ENCODE results near the gene NDP. TPM values are rescaled to one million over a fixed set of nuclear protein-coding genes. Genes with fewer than 3 reads are reported as not detected.

NDP gene
- total RNA-seq, 6 experiments from 2014 or later: not detected

DNA sequence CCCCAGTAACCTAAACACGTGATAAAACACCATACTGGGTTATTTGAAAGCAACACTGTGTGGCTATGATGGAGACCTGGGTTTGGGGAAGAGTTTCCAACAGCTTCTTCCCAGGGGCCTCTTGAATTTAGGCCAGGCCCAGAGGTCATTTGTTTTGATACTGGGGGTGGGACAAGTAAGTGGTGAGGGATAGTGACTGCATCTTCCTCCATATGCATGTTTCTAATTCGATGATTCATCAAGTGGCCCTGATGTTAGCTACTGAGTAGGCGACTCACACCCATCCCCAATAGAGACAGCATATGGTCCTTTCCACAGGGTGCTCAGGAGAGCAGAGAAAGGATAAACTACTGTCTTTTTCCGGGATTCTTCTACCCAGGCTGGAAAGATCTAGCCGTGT lies 2.7 kb downstream of the NDP start:
- H3K4me1 ChIP-seq: peaks cover 0 to 4% (median 0%) of the 10 kb centered on the region in 4 donors
- ATAC-seq (no peak), DNase-seq (no peak)
- intact Hi-C loops (cut with DNase I): no loop called here
- WGBS (ENCODE audit: insufficient coverage, low coverage, low lambda C conversion rate, missing lambda C conversion rate): 60% methylated on average over 4 of the region's 5 CpGs
- TF ChIP-seq, protein P1, sequence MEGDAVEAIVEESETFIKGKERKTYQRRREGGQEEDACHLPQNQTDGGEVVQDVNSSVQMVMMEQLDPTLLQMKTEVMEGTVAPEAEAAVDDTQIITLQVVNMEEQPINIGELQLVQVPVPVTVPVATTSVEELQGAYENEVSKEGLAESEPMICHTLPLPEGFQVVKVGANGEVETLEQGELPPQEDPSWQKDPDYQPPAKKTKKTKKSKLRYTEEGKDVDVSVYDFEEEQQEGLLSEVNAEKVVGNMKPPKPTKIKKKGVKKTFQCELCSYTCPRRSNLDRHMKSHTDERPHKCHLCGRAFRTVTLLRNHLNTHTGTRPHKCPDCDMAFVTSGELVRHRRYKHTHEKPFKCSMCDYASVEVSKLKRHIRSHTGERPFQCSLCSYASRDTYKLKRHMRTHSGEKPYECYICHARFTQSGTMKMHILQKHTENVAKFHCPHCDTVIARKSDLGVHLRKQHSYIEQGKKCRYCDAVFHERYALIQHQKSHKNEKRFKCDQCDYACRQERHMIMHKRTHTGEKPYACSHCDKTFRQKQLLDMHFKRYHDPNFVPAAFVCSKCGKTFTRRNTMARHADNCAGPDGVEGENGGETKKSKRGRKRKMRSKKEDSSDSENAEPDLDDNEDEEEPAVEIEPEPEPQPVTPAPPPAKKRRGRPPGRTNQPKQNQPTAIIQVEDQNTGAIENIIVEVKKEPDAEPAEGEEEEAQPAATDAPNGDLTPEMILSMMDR (IDR thresholded peaks at IDR 0.05): no peak
- no peak for TF ChIP-seq POLR2A (IDR thresholded peaks at IDR 0.05)
- peaks cover 4 to 15% of the 10 kb centered on the region in 2 donors for H3K27me3 ChIP-seq
- no peak overlapping the region for H3K4me3 ChIP-seq
- no peak overlapping the region for H3K27ac ChIP-seq
- no peaks in the 10 kb centered on the region for H3K36me3 ChIP-seq
- no peaks in the 10 kb centered on the region for H3K9me3 ChIP-seq

GRCh38 chrX:43969504-43970501 lies 3.4 kb downstream of the NDP start:
- DNase-seq: no peak
- H3K27ac ChIP-seq: no peak overlapping the region
- 55% methylated on average over 7 of the region's 19 CpGs for WGBS (ENCODE audit: insufficient coverage, low coverage, low lambda C conversion rate, missing lambda C conversion rate)
- intact Hi-C loops (cut with DNase I): no loop called here
- peaks cover 0 to 4% (median 0%) of the 10 kb centered on the region in 4 donors for H3K4me1 ChIP-seq
- TF ChIP-seq POLR2A (IDR thresholded peaks at IDR 0.05): no peak
- TF ChIP-seq, protein P1 (IDR thresholded peaks at IDR 0.05): no peak
- peaks cover 4 to 22% of the 10 kb centered on the region in 2 donors for H3K27me3 ChIP-seq
- H3K4me3 ChIP-seq: no peak overlapping the region
- ATAC-seq: no peak
- no peaks in the 10 kb centered on the region for H3K36me3 ChIP-seq
- H3K9me3 ChIP-seq: no peaks in the 10 kb centered on the region

DNA sequence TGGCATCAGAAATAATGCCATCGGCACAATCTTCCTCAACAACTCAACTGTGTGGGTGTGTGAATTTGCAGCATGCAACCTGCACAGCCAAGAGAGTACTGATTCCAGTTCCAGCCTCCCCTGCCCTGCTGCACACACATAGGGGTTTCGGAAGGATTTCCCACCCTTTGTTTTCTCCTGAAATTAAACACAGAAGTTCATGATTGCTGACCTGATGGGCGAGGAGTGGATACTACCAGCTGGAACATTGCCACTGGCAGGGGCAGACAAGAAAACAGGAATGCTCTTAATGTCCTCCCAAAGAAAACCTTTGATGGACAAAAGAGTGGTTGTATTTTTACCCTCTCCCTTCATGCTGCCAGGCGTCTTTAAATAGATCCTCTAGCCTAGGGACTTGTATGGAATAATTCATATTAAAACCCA lies 4.8 kb downstream of the NDP start:
- Histone ChIP-seq H3K4me1 (peaks cover 0 to under 1% (median 0%) of the 10 kb centered on the region in 4 donors), H3K9me3 (no peaks in the 10 kb centered on the region), H3K27ac (no peak overlapping the region), H3K36me3 (no peaks in the 10 kb centered on the region), H3K4me3 (no peak overlapping the region), H3K27me3 (peaks cover 4 to 14% of the 10 kb centered on the region in 2 donors)
- intact Hi-C loops (cut with DNase I): no loop called here
- WGBS (ENCODE audit: insufficient coverage, low coverage, low lambda C conversion rate, missing lambda C conversion rate): 38% methylated on average over 3 of the region's 4 CpGs
- DNase-seq (no peak), ATAC-seq (no peak)
- no peak for TF ChIP-seq POLR2A (IDR thresholded peaks at IDR 0.05)
- TF ChIP-seq, protein P1 (IDR thresholded peaks at IDR 0.05): no peak

DNA sequence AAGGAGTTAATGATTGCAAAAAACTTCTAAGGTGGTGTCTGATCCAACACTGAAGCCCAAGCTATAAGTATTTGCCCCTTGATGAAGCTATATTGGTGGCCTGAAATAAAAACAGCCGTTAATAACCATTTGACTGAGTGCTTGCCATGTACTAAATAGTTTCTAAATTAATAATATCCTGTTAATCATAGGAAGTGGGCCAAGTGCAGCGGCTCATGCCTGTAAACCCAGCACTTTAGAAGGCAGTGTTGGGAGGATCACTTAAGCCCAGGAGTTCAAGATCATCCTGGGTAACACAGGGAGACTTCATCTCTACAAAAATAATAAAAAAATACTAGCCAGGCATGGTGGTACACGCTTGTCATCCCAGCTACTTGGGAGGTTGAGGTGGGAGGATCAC lies 8.3 kb downstream of the NDP start:
- DNase-seq: no peak
- H3K27ac ChIP-seq: no peak overlapping the region
- peaks cover 0 to 7% of the 10 kb centered on the region in 2 donors for H3K27me3 ChIP-seq
- no peaks in the 10 kb centered on the region for H3K9me3 ChIP-seq
- intact Hi-C loops (cut with DNase I): no loop called here
- TF ChIP-seq POLR2A (IDR thresholded peaks at IDR 0.05): no peak
- TF ChIP-seq, protein P1 (IDR thresholded peaks at IDR 0.05): no peak
- no peaks in the 10 kb centered on the region for H3K36me3 ChIP-seq
- ATAC-seq: no peak
- WGBS (ENCODE audit: insufficient coverage, low coverage, low lambda C conversion rate, missing lambda C conversion rate): 39% methylated on average over 3 of the region's 3 CpGs
- H3K4me1 ChIP-seq: no peaks in the 10 kb centered on the region
- no peak overlapping the region for H3K4me3 ChIP-seq

Data from right lobe of liver (tissue), 6 donors.